ENCODE measurements around the gene MALT1.

MALT1 gene

DNA sequence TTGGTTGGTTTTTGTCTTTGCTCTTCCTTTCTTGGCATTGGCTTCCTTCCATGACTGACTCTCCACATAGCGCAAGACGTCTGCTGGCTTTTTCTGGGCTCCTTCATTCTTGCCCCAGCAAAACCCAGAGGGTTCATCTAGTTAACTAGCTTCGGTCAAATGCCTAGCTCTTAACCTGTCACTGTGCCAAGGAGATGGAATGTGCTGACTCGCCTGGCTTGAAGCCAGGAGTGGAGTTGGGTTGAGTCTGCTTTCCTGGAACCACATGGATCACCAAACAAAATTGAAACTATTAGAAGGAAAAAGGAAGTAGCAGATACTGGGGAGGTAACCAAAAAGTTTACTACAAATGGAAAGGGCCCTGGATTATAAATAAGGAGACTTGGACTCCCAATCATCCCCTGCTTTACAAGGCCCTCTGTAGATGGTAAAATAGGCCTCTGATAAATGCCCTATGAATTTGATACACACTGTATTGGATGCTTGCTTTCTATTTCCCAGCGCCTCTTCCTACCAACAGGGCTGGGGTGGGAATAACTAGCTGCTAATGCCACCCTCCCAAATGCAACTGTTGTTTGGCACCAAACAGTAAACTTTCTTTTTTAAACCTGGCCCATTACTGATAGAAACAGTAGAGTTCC lies 11.3 kb downstream of the MALT1 start:
- H3K4me3 ChIP-seq (ENCODE audit: low read length) = no peak overlapping the region
- peaks cover 55% of the 10 kb centered on the region for H3K36me3 ChIP-seq (ENCODE audit: insufficient read depth, low read length)
- no peaks in the 10 kb centered on the region for H3K9me3 ChIP-seq (ENCODE audit: low read length)
- H3K4me1 ChIP-seq (ENCODE audit: insufficient read depth, low read length) = no peaks in the 10 kb centered on the region
- H2AFZ ChIP-seq (ENCODE audit: low read depth, low read length) = no peak overlapping the region
- H3K27me3 ChIP-seq (ENCODE audit: insufficient read depth, low read length) = no peaks in the 10 kb centered on the region

DNA sequence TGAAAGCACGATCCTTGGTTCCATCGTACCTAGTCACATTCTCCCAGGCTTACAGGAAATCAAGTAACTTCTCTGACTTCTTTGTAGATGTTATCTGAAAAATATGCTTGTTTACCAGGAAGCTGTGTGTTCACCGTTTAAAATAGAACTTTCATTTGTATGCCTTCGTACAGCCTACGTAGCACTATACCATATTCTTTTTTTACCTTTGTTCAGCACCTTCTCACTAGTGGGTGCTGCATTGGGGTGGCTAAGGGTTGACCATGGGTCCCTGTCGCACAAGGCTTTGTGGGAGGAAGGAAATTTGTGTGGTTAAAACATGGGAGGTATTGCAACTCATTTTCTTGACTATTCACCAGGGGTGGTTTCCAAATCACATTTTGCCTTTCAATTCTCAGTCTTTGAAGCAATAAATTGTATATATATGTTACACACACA lies 16.6 kb downstream of the MALT1 start:
- peaks cover 57% of the 10 kb centered on the region for H3K36me3 ChIP-seq (ENCODE audit: insufficient read depth, low read length)
- H3K9me3 ChIP-seq (ENCODE audit: low read length) = peaks cover 3% of the 10 kb centered on the region
- no peak overlapping the region for H2AFZ ChIP-seq (ENCODE audit: low read depth, low read length)
- H3K4me3 ChIP-seq (ENCODE audit: low read length) = no peak overlapping the region
- H3K4me1 ChIP-seq (ENCODE audit: insufficient read depth, low read length) = no peaks in the 10 kb centered on the region
- no peaks in the 10 kb centered on the region for H3K27me3 ChIP-seq (ENCODE audit: insufficient read depth, low read length)

- Histone ChIP-seq H2AFZ (ENCODE audit: low read depth, low read length) (no peak overlapping the region), H3K27me3 (ENCODE audit: insufficient read depth, low read length) (no peaks in the 10 kb centered on the region), H3K4me3 (ENCODE audit: low read length) (no peak overlapping the region), H3K36me3 (ENCODE audit: insufficient read depth, low read length) (peaks cover 43% of the 10 kb centered on the region), H3K9me3 (ENCODE audit: low read length) (peaks cover 3% of the 10 kb centered on the region), H3K4me1 (ENCODE audit: insufficient read depth, low read length) (no peaks in the 10 kb centered on the region)
These were observed 19.0 kb downstream of the MALT1 start for GRCh38 chr18:58690259-58690658.

DNA sequence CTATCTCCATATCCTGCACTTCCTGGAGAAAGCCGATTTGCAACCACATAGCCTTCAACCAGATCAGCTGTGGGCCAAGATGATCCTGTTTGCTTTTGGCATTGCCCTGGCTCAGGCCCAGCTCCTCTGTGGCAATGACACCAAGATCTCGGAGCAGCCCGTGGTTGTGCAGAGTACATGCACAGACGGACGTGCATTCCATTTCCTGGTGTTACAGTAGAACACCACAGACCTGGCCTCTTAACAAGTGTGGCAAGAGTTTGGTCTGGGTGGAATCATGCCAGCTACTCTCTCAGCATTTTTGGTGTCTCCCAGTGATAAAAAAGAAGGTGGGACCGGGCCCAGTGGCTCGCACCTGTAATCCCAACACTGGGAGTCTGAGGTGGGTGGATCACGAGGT lies 20.0 kb downstream of the MALT1 start:
- Histone ChIP-seq H2AFZ (ENCODE audit: low read depth, low read length) (no peak overlapping the region), H3K9me3 (ENCODE audit: low read length) (peaks cover 3% of the 10 kb centered on the region), H3K36me3 (ENCODE audit: insufficient read depth, low read length) (peaks cover 38% of the 10 kb centered on the region), H3K27me3 (ENCODE audit: insufficient read depth, low read length) (no peaks in the 10 kb centered on the region), H3K4me3 (ENCODE audit: low read length) (no peak overlapping the region), H3K4me1 (ENCODE audit: insufficient read depth, low read length) (no peaks in the 10 kb centered on the region)

- Histone ChIP-seq H3K36me3 (ENCODE audit: insufficient read depth, low read length) (peaks cover 37% of the 10 kb centered on the region), H3K27me3 (ENCODE audit: insufficient read depth, low read length) (no peaks in the 10 kb centered on the region), H3K4me3 (ENCODE audit: low read length) (no peak overlapping the region), H3K4me1 (ENCODE audit: insufficient read depth, low read length) (no peaks in the 10 kb centered on the region), H2AFZ (ENCODE audit: low read depth, low read length) (no peak overlapping the region), H3K9me3 (ENCODE audit: low read length) (peaks cover 3% of the 10 kb centered on the region)
These were observed 21.3 kb downstream of the MALT1 start for GRCh38 chr18:58692422-58693185.

DNA sequence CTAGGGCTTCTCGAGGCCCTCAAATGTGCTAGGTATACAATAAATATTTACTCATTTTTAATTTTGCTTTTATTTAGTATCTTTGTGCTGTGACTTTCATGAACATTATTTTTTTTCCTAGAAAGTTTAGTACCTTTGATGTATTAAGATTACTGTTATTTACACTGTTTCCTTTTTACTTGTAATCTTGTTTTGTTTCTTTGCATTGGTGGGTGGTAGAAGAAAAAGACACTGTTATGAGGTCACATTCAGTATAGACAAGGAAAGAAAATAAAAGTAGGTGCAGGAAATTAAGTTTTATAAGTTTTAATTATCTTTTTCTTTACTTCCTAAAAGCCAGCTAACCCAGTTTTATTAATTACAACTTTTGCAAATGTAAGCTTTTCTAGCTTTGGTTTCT lies 23.0 kb downstream of the MALT1 start:
- Histone ChIP-seq H3K36me3 (ENCODE audit: insufficient read depth, low read length) (peaks cover 34% of the 10 kb centered on the region), H3K27me3 (ENCODE audit: insufficient read depth, low read length) (no peaks in the 10 kb centered on the region), H2AFZ (ENCODE audit: low read depth, low read length) (no peak overlapping the region), H3K4me3 (ENCODE audit: low read length) (no peak overlapping the region), H3K9me3 (ENCODE audit: low read length) (peaks cover 3% of the 10 kb centered on the region), H3K4me1 (ENCODE audit: insufficient read depth, low read length) (no peaks in the 10 kb centered on the region)

DNA sequence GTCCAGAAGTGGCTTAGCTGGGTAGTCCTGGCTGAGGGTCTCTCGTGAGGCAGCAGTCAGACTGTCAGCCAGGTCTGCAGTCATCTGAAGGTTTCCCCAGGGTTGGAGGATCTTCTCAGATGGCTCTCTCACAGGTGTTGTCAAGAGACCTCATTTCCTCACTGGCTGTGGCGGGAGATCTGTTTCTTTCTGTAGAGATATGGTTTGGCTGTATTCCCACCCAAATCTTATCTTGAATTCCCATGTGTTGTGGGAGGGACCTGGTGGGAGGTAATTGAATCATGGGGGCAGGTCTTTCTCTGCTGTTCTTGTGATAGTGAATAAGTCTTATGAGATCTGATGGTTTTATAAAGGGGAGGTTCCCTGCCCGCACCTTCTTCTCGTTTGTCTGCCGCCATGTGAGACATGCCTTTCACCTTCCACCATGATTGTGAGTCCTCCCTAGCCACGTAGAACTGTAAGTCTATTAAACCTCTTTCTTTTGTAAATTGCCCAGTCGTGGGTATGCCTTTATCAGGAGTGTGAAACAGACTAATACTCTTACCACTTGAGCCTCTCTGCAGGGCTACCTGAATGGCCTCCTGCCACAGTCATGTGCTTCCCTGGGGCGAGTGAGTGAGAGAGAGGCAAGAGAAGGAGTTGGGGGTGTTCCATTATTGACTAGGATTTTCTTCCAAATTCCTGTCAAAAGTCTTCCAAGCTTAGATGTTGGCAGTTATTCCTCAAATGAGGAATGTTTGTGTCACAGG lies 23.6 kb downstream of the MALT1 start:
- H3K4me3 ChIP-seq (ENCODE audit: low read length) = no peak overlapping the region
- H3K36me3 ChIP-seq (ENCODE audit: insufficient read depth, low read length) = peaks cover 34% of the 10 kb centered on the region
- no peak overlapping the region for H2AFZ ChIP-seq (ENCODE audit: low read depth, low read length)
- H3K9me3 ChIP-seq (ENCODE audit: low read length) = peaks cover 2% of the 10 kb centered on the region
- no peaks in the 10 kb centered on the region for H3K27me3 ChIP-seq (ENCODE audit: insufficient read depth, low read length)
- no peaks in the 10 kb centered on the region for H3K4me1 ChIP-seq (ENCODE audit: insufficient read depth, low read length)

- Histone ChIP-seq H3K4me3 (ENCODE audit: low read length) (no peak overlapping the region), H3K9me3 (ENCODE audit: low read length) (peaks cover 2% of the 10 kb centered on the region), H3K36me3 (ENCODE audit: insufficient read depth, low read length) (peaks cover 36% of the 10 kb centered on the region), H3K4me1 (ENCODE audit: insufficient read depth, low read length) (no peaks in the 10 kb centered on the region), H2AFZ (ENCODE audit: low read depth, low read length) (no peak overlapping the region), H3K27me3 (ENCODE audit: insufficient read depth, low read length) (no peaks in the 10 kb centered on the region)
These were observed 24.5 kb downstream of the MALT1 start for GRCh38 chr18:58695772-58696171.

- no peaks in the 10 kb centered on the region for H3K27me3 ChIP-seq (ENCODE audit: insufficient read depth, low read length)
- no peaks in the 10 kb centered on the region for H3K9me3 ChIP-seq (ENCODE audit: low read length)
- peaks cover 49% of the 10 kb centered on the region for H3K36me3 ChIP-seq (ENCODE audit: insufficient read depth, low read length)
- no peak overlapping the region for H2AFZ ChIP-seq (ENCODE audit: low read depth, low read length)
- no peak overlapping the region for H3K4me3 ChIP-seq (ENCODE audit: low read length)
- H3K4me1 ChIP-seq (ENCODE audit: insufficient read depth, low read length) = no peaks in the 10 kb centered on the region
These were observed 25.9 kb downstream of the MALT1 start for GRCh38 chr18:58697146-58697545.

- no peaks in the 10 kb centered on the region for H3K9me3 ChIP-seq (ENCODE audit: low read length)
- no peaks in the 10 kb centered on the region for H3K4me1 ChIP-seq (ENCODE audit: insufficient read depth, low read length)
- no peaks in the 10 kb centered on the region for H3K27me3 ChIP-seq (ENCODE audit: insufficient read depth, low read length)
- H3K36me3 ChIP-seq (ENCODE audit: insufficient read depth, low read length) = peaks cover 57% of the 10 kb centered on the region
- H2AFZ ChIP-seq (ENCODE audit: low read depth, low read length) = no peak overlapping the region
- no peak overlapping the region for H3K4me3 ChIP-seq (ENCODE audit: low read length)
These were observed 27.5 kb downstream of the MALT1 start for GRCh38 chr18:58698701-58699193.

GRCh38 chr18:58699551-58699950 lies 28.3 kb downstream of the MALT1 start:
- H3K4me3 ChIP-seq (ENCODE audit: low read length) = no peak overlapping the region
- H3K9me3 ChIP-seq (ENCODE audit: low read length) = no peaks in the 10 kb centered on the region
- H3K27me3 ChIP-seq (ENCODE audit: insufficient read depth, low read length) = no peaks in the 10 kb centered on the region
- H2AFZ ChIP-seq (ENCODE audit: low read depth, low read length) = no peak overlapping the region
- peaks cover 57% of the 10 kb centered on the region for H3K36me3 ChIP-seq (ENCODE audit: insufficient read depth, low read length)
- H3K4me1 ChIP-seq (ENCODE audit: insufficient read depth, low read length) = no peaks in the 10 kb centered on the region

GRCh38 chr18:58700209-58700608 lies 28.9 kb downstream of the MALT1 start:
- Histone ChIP-seq H3K27me3 (ENCODE audit: insufficient read depth, low read length) (no peaks in the 10 kb centered on the region), H3K4me1 (ENCODE audit: insufficient read depth, low read length) (no peaks in the 10 kb centered on the region), H2AFZ (ENCODE audit: low read depth, low read length) (no peak overlapping the region), H3K9me3 (ENCODE audit: low read length) (no peaks in the 10 kb centered on the region), H3K36me3 (ENCODE audit: insufficient read depth, low read length) (peaks cover 59% of the 10 kb centered on the region), H3K4me3 (ENCODE audit: low read length) (no peak overlapping the region)

GRCh38 chr18:58712930-58713329 lies 41.7 kb downstream of the MALT1 start:
- H3K9me3 ChIP-seq (ENCODE audit: low read length) = no peaks in the 10 kb centered on the region
- H3K36me3 ChIP-seq (ENCODE audit: insufficient read depth, low read length) = peaks cover 35% of the 10 kb centered on the region
- H3K4me3 ChIP-seq (ENCODE audit: low read length) = no peak overlapping the region
- no peaks in the 10 kb centered on the region for H3K4me1 ChIP-seq (ENCODE audit: insufficient read depth, low read length)
- no peak overlapping the region for H2AFZ ChIP-seq (ENCODE audit: low read depth, low read length)
- no peaks in the 10 kb centered on the region for H3K27me3 ChIP-seq (ENCODE audit: insufficient read depth, low read length)
